Stimulated activated CD4-positive, alpha-beta T cell treated with anti-CD3 and anti-CD28 coated beads, Interleukin-1b, Interleukin-23, amount 100 ng/mL, for 48 hours (primary cell): ENCODE measurements around the gene C3orf49.

ENCODE experiments used
- DNase-seq: peaks from one replicate; pipeline ENCODE4 v3.0.0-alpha.2; 2020

The C3orf49 gene

GRCh38 chr3:63853106-63853505 is 34.0 kb downstream of the C3orf49 start:
- DNase-seq, result no peak

- no peak for DNase-seq
These were observed 36.3 kb downstream of the C3orf49 start for GRCh38 chr3:63855333-63855940.

GRCh38 chr3:63857311-63857710 is 38.2 kb downstream of the C3orf49 start:
- no peak for DNase-seq

DNA sequence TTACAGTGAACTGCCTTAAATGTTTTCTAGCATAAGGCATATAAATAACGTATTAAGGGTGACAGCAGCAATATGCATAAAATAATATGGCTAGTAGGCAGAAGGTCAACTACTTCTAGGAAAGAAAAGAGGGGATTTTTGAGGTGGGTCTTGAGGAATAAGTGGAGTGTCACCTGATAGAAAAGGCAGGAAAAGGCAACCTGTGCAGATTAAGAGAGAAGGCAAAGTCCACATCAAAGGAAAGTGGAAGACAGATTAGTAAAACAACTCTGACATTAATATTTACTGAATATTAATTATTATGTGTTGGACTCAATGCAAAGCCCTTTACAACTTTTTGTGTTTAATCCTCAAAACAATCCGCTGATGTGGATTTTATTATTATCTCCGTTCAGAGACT is 41.7 kb downstream of the C3orf49 start:
- DNase-seq, result no peak

DNA sequence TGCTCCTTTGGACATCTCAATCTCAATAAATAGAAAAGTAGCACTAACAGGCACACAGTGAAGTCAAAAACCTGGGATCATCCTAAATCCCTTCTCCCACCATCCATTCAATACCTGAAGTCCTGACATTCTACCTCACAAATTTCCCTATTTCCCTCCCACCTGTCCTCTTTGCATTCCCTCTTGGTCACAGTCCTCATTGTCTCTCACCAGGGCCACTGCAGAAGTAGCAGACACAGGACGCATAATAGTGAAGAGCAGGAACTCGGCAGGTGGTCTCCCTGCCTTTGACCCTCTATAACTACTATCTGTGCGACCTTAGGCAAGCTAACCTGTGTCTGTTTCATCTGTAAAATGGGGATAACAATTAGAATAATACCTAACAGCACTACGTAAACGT is 42.2 kb downstream of the C3orf49 start:
- DNase-seq, result no peak

DNA sequence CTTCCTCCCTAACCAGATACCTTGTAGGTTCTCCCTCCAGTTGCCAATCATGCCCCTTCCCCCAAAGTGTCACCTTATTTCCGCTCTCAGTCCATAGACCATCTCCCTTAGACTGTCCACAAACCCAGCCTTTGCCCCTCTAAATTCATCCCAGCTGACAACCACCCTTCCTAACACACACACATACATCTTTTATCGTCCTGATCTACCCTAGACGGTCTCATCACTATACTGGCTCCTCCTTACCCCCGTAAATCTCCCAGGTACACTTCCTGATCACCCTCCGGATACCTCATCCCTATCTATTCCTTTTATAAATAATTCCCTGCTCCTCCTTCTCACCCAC is 43.7 kb downstream of the C3orf49 start:
- DNase-seq, result no peak

DNA sequence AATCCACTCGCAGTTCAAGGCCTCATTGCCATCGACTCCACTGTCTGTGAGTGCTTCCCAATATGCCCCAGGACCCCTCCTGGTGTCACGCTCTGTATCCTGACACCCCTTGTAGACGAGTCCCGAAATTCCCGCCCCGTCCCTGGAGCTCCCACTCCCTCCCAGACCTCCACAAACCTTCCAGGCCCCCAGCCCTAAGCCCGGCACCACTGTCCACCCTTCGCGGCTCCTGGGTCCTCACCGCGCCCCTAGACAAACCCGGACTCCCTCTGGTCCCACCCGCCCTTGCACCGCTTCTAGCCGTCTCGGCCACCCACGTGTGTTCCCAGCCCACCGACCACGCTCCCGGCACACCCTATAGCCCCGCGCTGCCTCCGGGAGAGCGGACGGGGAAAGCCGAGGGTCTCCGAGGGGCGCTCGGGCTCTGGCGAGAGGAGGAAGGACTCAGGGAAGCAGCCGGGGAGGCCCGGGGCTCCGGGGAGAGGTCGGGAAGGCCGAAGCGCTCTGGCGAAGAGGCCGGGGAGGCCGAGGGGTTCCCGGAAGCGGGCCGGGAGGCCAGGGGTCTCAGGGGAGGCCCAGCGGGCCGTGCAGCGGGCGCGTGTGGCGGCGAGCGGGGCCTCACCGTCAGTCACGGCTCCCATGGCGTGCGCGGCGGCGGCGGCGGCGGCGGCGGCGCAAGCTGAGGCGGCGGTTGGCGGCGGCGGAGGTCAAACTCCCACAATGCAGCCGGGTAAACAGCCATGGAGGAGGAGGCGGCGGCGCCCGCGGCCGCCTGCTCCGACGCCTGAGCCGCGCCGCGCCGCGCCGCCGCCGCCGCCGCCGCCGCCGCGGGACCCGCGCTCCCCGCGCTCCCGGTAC is 44.3 kb downstream of the C3orf49 start, which contains the start of the genes ATXN7 and THOC7:
TSS of gene ATXN7 (plus strand) at position 718 of the 858 bp plus-strand sequence. CDS start 48,732 bp downstream, outside the sequence.
TSS of gene THOC7 (minus strand) at position 656 of the 858 bp plus-strand sequence. CDS start at position 641, 15 bp downstream.
- peak; percentile 72 for DNase-seq

DNA sequence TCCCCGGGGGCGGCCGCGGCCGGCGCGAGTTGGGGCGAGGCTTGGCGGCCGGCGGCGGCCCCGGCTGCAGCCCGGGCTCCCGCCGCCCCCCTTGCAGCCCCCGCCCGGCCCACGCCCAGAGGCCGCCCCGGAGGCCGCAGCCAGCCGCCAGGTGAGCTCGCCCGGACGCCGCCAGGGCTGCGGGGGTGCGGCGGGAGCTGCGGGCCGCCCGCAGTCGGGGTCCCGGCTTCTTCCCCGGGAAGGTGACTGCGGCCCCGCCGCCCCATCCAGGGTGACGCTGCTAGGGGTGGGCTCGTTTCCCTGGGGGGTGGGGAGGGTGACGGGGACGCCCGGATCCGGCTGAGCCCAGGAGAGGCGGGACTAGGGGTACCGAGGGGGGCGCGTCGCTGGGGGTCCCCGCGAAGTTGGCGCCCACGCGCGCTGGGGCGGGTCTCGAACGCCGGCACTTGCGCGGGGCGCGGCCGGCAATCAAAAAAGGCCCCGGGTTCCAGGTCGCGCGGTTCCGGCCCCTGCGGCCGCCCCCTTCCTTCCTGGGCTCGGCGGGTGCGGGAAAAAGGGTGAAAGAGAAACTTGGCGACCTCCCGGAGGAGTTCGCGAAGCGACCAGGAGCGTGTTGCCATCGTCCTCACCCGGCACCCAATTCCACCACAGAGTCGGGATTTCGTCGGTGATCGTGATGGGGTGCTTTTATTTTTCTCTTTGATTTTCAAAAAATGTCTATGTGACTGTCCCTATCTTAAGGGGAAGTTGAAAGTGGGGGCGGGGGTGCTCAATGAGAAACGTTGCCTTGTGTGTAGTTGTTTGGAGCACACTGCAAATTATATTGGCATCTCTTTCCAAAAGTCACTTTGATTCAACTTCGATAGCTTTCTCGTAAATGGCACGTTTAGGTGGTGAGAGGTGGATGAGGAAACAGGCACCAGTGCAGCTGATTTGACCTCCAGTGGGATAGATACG is 45.2 kb downstream of the C3orf49 start:
- peak; percentile 16 for DNase-seq

DNA sequence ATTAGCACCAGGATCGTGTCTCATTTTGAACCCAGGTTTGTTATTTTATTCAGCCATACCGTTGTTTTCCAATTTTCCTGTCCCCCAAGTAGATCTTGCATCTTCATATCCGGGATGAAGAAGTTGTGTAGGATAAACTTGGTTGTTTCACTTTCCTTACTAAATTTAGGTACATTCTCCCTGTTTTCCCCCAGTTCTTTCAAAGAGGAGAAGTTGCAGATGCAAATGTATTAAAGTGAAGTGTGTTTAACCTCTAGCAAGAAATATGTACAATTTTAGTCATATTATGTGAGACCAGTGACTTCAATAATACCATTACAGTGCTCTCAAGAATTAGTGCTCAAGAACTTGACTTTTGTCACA is 45.8 kb downstream of the C3orf49 start:
- no peak for DNase-seq

GRCh38 chr3:63867225-63867624 is 48.1 kb downstream of the C3orf49 start:
- no peak for DNase-seq

DNA sequence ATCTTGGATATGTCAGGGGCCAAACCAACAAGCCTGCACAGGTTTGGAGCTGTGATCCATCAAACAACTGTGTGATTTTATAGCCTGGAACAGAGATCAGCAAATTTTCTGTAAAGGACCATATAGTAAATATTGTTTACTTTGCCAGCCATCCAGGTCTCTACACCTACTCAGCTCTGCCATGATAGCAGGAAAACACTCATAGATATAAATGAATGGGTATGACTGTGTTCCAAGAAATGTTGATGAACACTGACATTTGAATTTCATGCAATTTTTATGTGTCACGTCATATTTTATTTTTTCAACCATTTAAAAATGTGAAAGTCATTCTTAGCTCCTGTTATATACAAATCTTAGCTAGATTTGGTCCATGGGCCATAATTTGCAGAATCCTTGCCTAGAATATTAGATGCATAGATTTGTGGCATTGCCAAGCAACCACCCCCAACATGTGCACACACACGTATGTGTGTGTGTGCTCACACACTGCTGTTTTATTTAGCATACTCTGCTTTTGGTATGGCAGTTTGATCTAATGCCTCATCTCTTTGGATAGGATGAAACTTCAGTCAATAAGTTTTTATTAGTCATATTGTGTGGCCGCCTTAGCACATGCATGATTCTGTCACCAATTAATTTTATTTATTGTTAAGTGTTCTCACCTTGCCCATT is 51.0 kb downstream of the C3orf49 start:
- DNase-seq, result no peak

- DNase-seq, result no peak
These were observed 51.5 kb downstream of the C3orf49 start for GRCh38 chr3:63870615-63871005.

- DNase-seq, result no peak
These were observed 53.2 kb downstream of the C3orf49 start for GRCh38 chr3:63872135-63872924.

DNA sequence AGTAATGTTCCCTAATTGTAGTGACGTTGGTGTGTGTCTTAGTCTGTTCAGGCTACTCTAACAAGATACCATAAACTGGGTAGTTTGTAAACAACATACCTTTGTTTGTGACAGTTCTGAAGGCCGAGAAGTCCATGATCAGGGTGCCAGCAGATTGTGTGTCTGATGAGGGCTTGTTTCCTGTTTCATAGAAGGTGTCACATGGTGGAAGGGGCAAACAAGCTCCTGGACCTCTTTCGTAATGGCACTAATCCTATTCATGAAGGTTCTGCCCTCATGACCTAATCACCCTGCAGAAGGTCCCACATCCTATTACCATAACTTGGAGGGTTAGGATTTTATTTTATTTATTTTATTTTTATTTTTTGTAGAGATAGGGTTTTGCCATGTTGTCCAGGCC is 55.7 kb downstream of the C3orf49 start:
- no peak for DNase-seq

DNA sequence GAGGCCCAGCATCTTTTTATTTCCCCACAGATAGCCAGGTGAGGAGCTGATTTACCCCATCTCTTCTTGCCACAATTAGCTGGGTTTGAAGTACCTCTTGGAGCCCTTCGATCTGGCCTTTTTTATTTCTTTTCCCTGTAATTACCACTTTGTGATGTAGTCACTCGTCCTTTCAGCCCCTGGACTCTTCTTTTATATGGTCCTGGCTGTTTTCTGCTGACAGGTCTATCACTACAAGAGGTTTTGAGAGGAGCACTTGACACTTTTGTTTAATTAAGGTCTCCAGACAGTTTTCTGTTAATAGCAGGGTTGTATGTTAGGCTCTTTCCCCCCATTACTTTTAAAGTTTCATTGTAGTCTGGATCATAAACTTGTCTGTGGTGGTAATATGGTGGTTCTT is 56.4 kb downstream of the C3orf49 start:
- DNase-seq, result no peak

DNA sequence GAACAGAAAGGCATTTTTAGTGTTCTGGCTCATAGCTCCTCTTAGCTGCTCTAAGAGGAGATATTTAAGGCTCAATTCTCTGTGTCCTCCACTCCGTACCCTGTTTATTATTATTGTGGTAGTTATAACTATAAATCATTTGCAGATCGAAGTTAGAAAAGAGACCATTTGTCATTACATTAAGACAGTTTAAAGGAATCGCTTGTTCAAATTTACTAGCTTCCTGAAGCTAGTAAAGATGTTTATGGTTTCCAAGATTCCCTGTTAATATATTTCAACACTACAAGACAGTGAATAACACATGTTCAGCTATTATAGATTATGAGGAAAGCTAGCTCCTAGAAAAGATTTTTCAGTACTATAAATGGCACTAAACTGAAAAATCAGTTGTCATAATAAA is 57.2 kb downstream of the C3orf49 start:
- no peak for DNase-seq

GRCh38 chr3:63877737-63878393 is 58.8 kb downstream of the C3orf49 start:
- no peak for DNase-seq

GRCh38 chr3:63878394-63879060 is 59.4 kb downstream of the C3orf49 start:
- DNase-seq, result no peak

DNA sequence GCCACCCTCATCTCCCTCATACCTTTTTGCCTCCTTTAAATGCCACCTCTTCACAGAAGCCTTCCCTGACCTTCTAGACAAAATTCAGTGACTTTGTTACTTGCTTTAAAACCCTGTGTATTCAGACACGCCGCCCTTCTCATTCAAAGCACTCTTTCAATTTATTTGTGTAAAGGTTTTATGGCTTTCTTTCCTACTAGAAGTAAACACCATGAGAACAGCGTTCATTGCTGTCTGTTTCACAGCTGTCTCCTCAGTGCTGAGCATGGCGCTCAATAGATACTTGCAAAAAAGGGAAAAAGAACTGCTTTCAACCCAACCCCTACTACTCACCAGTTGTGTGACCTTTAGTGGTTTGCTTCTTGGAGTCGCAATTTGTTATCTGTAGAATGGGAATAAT is 61.6 kb downstream of the C3orf49 start:
- DNase-seq, result no peak

- no peak for DNase-seq
These were observed 67.8 kb downstream of the C3orf49 start for GRCh38 chr3:63886858-63887257.

DNA sequence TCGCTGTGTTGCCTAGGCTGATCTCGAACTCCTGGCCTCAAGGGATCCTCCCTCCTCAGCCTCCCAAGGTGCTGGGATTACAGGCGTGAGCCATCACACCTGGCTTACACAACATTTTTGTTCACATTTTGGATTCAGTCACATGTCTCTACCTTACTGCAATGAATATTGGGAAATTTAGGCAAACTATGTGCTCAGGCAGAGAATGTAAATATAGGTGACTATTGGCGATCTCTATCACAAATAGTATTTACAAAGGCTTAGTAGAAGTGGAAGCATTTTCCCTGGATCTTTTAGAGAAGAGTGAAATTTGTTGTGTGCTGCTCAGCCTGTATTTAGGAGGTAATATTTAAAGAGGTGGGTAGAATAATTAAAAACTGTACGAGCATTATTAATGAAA is 72.4 kb downstream of the C3orf49 start:
- no peak for DNase-seq
